ENCODE data around the gene B3GNT4. TPM values are rescaled to one million over a fixed set of nuclear protein-coding genes. Genes with fewer than 3 reads are reported as not detected.

B3GNT4 gene
- total RNA-seq, 1 donor from 2014 or later: 0.46 TPM

DNA sequence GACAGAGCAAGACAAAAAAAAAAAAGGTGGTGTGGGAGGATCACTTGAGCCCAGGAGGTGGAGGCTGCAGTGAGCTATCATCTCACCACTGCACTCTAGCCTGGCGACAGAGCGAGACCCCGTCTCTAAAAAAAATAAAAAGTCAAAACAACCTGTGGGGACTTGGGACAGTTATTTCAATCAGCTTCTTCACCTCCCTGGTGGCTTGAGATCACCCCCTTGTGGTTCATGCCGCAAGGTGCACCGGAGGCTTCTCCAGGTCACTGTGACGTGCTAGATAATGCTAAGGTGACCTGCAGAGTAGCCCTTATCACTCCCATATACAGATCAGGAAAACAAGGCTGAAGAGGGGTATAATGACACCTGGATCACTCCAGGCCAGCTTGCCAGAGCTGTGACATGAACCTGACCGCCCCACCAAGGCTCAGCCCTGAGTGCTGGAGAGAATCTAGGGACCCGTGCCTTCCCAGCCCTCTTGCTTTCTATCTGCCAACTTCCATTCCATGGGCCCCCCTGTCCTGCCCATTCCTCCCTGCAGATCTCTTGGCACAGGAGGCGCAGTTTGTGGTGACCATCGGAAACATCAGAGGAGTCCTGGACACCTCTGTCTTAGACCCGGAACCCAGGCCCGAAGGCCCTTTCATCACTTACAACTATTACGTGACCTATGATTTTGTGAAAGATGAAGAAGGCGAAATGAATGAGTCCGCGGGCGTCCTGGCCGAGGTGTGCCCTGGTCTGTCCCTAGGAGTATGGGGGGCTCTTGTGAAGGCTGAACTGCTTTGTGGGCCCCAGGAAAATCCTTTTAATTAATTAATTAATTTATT, 12.5 kb upstream of the B3GNT4 start:
- DNase-seq (peak; percentile 76), ATAC-seq (peak; percentile 89)
- Histone ChIP-seq H3K36me3 (no peaks in the 10 kb centered on the region), H3K4me3 (no peak overlapping the region), H3K27me3 (no peaks in the 10 kb centered on the region), H3K4me1 (no peaks in the 10 kb centered on the region), H3K9me3 (no peaks in the 10 kb centered on the region), H3K27ac (no peak overlapping the region)
- TF ChIP-seq, protein P1, sequence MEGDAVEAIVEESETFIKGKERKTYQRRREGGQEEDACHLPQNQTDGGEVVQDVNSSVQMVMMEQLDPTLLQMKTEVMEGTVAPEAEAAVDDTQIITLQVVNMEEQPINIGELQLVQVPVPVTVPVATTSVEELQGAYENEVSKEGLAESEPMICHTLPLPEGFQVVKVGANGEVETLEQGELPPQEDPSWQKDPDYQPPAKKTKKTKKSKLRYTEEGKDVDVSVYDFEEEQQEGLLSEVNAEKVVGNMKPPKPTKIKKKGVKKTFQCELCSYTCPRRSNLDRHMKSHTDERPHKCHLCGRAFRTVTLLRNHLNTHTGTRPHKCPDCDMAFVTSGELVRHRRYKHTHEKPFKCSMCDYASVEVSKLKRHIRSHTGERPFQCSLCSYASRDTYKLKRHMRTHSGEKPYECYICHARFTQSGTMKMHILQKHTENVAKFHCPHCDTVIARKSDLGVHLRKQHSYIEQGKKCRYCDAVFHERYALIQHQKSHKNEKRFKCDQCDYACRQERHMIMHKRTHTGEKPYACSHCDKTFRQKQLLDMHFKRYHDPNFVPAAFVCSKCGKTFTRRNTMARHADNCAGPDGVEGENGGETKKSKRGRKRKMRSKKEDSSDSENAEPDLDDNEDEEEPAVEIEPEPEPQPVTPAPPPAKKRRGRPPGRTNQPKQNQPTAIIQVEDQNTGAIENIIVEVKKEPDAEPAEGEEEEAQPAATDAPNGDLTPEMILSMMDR (IDR thresholded peaks at IDR 0.05): peak; percentile 70
- intact Hi-C loops (cut with DNase I): no loop called here

DNA sequence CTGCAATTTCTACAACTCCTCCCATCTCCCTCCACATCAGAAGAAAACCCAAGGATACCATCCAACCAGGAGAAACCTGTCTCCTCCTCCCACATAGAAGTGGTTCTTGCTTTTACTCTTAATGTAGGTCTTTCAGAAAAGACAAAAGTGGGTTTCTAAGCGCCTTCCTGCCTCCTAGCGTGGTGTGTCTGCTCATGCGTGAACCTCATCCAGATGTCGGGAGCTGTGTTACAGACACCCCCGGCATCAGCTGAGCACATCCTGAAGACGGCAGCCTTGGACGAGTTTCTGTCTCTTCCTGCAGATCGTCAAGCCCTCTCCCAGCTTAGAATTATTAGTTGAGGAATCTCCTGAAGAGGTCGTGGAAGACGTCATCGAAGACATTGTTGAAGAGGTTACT, 11.1 kb upstream of the B3GNT4 start:
- intact Hi-C loops (cut with DNase I): no loop called here
- Histone ChIP-seq H3K4me3 (no peak overlapping the region), H3K27ac (no peak overlapping the region), H3K4me1 (no peaks in the 10 kb centered on the region), H3K9me3 (no peaks in the 10 kb centered on the region), H3K36me3 (no peaks in the 10 kb centered on the region), H3K27me3 (no peaks in the 10 kb centered on the region)
- TF ChIP-seq, protein P1 (IDR thresholded peaks at IDR 0.05): no peak
- DNase-seq: no peak
- ATAC-seq: no peak

DNA sequence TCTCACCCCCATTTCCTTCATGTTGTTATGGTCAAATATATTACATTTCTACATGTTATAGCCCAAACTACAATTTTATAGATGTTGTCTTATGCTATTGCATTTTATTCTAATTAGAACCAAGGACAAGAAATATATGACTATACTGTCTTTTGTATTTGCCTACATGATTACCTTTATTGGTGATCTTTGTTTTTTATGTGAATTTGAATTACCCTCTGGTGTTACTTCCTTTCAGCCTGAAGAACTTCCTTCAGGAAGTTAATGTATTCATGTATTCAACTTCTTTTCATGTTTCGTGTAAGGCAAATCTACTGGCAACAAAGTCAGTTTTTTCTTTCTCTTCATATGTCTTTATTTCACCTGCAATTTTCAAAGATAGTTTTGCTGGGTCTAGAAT, 8.7 kb upstream of the B3GNT4 start:
- Histone ChIP-seq H3K36me3 (no peaks in the 10 kb centered on the region), H3K27ac (no peak overlapping the region), H3K27me3 (peaks cover 14% of the 10 kb centered on the region), H3K4me3 (no peak overlapping the region), H3K9me3 (no peaks in the 10 kb centered on the region), H3K4me1 (no peaks in the 10 kb centered on the region)
- TF ChIP-seq, protein P1 (IDR thresholded peaks at IDR 0.05): no peak
- ATAC-seq (no peak), DNase-seq (no peak)
- intact Hi-C loops (cut with DNase I): no loop called here

DNA sequence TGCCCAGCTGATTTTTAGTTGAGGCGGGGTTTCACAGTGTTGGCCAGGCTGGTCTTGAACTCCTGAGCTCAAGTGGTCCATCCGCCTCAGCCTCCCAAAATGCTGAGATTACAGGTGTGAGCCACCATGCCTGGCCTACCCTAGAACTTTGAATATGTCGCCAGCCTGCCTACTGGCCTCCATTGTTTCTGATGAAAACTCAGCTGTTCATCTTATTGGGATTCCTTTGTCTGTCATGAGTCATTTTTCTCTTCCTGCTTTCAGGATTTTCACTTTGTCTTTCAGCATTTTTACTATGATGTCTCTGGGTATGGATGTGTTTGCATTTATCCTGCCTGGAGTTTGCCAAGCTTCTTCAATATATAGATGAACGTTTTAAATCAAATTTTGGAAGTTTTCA, 8.1 kb upstream of the B3GNT4 start:
- ATAC-seq: no peak
- no peaks in the 10 kb centered on the region for H3K36me3 ChIP-seq
- no peak for DNase-seq
- H3K27me3 ChIP-seq: peaks cover 20% of the 10 kb centered on the region
- H3K27ac ChIP-seq: no peak overlapping the region
- no peak overlapping the region for H3K4me3 ChIP-seq
- TF ChIP-seq, protein P1 (IDR thresholded peaks at IDR 0.05): no peak
- no peaks in the 10 kb centered on the region for H3K9me3 ChIP-seq
- no peaks in the 10 kb centered on the region for H3K4me1 ChIP-seq
- intact Hi-C loops (cut with DNase I): no loop called here

DNA sequence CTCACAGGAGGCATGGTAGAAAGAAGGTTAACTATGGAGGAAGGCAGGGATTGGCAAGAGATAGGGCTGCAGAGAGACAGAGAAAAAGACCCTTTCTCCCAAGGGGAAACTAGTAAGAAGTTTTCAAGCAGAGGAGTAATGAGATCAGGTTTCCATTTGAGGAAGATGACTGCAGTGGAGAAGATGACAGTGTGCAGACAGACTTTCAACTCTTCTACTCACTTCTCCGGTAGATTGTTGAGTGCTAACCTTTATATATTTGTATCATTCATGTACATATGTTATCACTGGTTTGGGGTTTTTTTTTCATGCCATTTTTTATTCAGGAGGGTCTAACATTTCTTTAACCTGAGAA, 5.9 kb upstream of the B3GNT4 start:
- Histone ChIP-seq H3K27ac (no peak overlapping the region), H3K4me1 (no peaks in the 10 kb centered on the region), H3K27me3 (peaks cover 41% of the 10 kb centered on the region), H3K36me3 (no peaks in the 10 kb centered on the region), H3K9me3 (no peaks in the 10 kb centered on the region), H3K4me3 (no peak overlapping the region)
- ATAC-seq: no peak
- TF ChIP-seq, protein P1 (IDR thresholded peaks at IDR 0.05): no peak
- intact Hi-C loops (cut with DNase I): no loop called here
- DNase-seq: no peak
